ENCODE data around the gene LRRC53. TPM values are rescaled to one million over a fixed set of nuclear protein-coding genes. Genes with fewer than 3 reads are reported as not detected.

LRRC53 gene, protein sequence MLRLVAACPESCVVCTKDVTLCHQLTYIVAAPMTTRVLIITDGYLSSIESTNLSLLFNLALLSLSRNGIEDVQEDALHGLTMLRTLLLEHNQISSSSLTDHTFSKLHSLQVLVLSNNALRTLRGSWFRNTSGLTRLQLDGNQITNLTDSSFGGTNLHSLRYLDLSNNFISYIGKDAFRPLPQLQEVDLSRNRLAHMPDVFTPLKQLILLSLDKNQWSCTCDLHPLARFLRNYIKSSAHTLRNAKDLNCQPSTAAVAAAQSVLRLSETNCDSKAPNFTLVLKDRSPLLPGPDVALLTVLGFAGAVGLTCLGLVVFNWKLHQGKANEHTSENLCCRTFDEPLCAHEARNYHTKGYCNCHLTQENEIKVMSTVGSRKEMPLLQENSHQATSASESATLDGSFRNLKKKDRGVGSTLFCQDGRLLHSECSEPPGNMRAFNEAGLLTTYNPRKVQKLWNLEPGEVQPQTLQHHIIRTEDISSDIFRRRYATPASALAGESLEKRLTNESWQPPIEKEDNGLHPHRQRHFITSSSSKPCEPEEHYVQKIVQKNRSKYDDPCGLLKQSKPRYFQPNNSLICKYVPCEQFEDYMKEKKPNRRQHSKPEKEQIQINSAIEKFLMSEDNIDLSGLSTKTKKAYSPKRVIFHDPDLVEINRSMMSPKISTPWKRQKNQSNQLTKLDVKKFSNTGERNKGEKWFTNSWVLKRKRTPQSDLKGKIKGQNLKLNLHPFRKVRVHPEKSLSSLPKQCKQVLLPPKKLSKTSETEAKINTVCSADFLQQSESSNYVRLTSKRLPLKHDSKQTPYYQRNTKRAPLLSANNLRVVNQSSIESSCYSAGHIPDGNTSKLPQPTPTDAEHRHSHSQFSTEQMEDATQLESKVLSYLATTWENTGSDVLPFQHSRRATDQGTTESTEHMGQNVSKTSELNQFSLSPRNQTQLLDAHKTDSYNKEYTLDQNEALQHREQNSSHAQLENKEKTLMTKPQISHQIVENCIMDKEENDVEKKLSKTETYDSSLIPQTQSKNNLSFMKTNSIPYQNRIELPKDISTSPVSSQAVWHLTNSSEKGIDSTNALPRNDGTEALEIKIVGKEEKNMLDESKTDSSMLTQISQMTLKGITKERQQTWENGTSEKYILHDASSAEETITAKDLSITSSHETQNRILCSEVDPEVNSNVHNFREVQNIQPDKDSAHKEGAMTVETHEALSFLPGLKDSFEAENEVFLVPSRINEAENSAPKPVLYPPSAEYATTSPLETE
- not detected for total RNA-seq

DNA sequence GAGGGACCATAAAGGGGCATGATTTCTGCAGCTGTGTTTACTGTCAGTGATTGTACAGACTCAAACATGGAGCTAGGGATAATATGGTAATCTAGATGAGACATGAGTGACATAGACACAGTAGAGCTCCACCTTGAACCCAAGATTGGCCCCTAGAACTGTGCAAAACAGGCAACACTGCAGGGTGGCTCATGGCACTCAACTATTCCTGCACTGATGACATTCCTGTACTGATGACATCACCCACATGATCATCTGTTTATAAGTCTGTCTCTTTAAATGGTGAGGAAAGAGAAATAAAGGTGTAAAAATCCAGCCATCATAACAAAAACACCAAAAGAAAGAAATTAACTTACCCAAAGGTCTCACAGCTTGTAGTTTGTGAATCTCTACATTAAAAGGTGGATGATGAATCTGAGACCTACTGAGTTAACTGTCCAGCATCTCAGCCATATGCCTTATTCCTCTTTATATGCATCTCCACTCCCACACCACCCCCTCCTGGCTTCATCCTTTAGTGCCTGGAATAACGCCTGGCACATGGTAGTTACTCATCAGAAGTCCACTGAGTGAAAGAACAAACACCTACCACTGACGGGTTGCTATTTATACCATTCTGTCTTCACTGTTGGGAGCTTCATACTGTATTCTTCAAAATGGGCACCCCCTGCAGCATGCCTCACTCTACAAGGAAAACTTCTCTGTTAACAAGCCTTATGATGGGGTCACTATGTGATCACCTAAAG, at the start of gene LRRC53:
Gene LRRC53 (minus strand): TSS at position 442 of the 746 bp plus-strand sequence. CDS start 29,262 bp downstream, outside the sequence.
- POLR2A ChIA-PET: no interaction called here
- CTCF ChIA-PET: no interaction called here

DNA sequence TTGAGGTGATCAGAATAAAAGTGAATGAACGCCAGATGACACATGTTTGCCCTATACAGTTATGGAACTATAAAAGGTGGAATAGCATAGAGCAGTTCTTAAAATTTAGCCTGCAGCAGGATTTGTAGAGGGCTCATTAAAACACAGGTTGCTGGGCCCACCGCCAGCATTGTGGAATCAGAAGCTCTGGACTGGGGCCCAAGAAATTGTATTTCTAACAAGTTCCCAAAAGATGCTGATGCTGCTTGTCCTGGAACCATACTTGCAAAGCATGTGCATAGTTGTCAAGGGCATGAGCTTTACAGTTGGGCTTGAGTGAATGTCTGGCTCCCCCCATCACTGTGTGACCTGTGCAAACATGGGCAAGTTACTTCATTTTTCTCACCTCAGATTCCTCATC, 37.5 kb upstream of the LRRC53 start:
- CTCF ChIA-PET: no interaction called here
- POLR2A ChIA-PET: no interaction called here

DNA sequence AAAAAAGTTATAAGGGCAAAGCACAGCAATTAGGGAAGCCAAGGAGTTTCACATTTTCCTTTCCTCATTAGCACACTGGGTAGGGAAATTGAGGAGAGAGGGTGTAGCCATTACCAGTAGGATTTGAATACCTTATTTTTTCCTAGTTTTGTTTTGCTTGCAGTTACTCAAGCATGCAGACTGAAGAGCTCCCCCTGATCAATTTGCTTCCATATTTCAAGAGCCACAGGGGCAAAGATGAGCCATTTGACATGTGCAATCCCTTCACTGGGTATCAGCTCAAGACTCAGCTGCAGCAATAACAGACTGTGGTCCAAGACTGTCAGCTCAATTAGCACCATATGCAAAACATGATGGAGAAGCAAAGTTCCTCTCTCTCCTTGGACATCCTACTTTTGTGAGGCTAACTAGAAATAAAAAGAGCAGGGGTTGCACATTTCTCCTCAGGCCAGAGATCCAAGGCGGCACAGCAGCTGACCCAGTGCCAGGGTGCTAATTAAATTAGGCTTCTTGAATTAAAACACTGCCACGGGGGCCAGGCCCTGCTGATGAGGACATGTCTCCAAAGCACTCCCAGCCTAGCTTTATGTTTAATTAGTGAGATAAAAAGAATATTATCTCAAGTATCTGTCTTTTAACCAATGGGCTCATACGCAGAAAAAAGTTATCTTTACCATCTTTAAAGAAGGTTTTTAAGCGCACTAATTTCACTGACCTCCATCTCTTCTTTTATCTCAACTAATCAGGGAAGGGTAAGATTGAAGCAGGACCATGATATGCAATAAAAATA, 36.7 kb upstream of the LRRC53 start:
- ChIA-PET POLR2A (no interaction called here), CTCF (no interaction called here)

DNA sequence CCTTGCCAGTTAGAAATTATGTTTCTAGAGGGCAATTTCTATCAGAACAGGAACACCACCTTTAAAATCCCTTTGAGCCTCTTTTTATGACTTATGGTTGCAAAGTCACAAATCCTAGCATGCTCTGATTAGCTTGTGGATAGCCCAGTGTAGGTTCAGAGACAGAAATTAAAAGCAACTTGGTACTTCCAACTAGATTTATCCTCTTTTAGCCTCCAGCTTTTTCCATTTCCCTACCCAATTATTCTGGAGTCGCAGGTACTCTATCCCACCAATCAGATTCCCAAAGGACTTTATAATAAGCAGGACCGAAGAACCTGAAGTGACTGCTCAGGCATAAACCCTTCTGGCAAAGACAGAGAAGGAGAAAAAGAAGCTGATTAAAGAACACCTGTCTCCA, 33.4 kb upstream of the LRRC53 start:
- POLR2A ChIA-PET: no interaction called here
- CTCF ChIA-PET: no interaction called here

DNA sequence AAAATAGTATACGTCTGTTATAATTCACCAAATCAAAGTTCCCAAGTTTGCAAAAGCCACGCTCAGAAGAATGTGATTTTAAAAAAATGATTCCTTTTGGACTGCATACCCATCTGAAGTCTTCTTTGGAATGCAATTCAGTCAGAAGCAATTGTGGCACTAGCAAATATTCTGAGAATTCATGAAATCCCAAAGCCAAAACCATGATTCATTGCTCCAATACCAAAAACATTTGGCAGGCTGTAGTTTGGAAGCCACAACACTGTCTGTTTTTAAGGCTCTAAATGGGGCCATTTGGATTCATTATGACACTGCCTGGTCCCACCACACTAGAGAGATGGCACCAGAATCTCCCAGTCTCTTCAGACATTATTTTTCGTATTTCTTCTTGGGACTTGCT, 21.8 kb upstream of the LRRC53 start:
- POLR2A ChIA-PET: no interaction called here

DNA sequence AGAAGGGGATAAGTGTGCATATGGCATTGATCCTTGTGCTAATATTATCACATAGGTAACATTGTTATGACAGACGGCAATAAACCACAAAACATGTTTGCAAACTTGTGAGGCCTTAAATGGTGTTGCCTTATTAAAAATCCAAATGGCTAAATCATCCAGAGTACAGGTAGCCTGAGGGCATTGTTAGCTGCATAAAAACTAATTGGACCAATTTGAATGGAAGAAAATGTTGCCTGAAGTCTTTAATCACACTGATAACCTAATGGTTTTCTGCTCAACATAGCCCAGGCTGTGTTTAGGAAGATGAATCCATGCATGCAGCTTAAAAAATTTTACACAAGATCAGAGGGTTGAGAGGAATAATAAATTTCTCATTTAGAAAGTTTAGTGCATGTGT, 19.4 kb upstream of the LRRC53 start:
- ChIA-PET CTCF (no interaction called here), POLR2A (no interaction called here)

More for the DNA sequence above, 21.8 kb upstream of the LRRC53 start:
- CTCF ChIA-PET: no interaction called here

DNA sequence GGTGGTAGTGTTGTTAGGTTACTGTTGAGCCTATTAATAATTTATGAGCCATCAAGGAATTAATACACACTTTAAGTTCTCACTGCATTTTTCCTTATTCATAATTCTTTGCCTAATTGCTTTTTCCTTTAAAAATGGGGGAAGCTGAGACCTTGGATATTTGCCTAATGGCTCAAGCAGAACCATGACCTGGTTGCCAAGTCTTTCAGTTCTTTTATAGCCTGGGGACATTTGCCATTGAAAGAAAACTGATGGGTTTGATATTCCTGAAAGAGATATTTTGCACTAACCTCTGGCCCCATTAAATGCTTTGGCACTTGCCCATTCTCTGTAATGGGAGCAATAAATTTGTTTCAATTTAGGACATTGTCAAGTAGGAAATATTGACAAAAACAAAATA, 18.5 kb upstream of the LRRC53 start:
- ChIA-PET POLR2A (no interaction called here), CTCF (no interaction called here)

DNA sequence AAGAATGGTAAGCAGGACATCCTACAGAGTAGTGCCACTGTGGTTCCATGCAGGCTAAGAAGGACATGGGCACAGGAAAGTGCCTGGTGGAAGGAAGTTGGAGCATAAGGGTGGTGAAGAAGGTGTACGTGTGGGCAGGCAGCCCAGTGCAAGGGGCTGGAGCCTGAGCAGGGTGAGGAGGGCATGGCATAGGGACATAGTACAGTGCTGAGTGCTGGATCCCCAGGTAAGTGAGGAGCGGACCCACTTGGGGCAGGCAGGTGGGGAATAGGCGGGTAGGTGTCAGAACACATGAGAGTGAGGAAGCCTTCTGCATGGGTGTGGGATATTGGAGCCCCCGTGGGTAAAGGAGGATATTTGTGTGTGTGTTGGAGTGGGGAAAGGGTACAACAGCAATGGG, 15.7 kb upstream of the LRRC53 start:
- ChIA-PET CTCF (no interaction called here), POLR2A (no interaction called here)

DNA sequence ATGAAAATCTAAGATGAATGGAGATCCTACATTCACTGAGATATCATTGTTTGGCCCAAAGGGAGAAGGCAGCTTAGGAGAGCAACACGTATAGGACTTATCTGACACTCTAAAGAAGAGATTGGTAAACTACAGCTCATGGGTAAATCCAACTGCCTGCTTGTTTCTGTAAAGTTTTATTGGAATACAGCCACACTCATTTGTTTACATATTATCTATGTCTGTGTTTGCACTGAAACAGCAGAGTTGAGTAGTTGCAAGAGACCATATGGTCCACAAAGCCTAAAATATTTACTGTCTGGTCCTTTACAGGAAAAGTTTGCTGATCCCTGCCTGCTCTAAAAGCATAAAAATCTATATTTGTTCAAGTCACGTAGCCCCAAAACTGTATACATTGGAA, 14.3 kb upstream of the LRRC53 start:
- CTCF ChIA-PET: no interaction called here

DNA sequence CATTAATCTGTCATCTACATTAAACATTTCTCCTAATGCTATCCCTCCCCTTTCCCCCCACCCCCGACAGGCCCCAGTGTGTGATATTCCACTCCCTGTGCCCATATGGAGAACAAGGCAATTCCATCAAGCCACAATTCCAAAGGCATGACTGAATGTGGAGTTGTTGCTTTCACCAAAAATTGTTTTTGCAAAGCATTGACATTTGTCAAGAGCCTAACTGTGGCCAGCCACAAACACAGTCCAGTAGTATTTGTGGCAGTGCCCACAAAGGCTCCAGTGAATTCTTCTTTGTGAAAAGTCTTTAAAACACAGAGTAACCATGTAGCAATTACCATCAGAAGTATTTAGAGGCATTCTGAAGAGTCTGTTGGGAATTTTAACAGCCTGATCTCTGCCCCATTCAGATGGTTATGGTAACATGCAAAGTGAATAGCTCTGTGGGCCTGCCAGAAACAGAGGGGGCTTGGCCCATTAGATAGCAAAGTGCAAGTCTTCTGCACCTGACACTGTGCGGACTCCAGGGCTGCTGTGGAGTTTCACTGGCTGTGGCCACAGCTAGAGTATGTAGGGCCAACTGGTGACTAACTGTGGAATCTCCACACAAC, 11.6 kb upstream of the LRRC53 start:
- CTCF ChIA-PET: no interaction called here
- POLR2A ChIA-PET: no interaction called here

More for the DNA sequence above, 14.3 kb upstream of the LRRC53 start:
- POLR2A ChIA-PET: no interaction called here

DNA sequence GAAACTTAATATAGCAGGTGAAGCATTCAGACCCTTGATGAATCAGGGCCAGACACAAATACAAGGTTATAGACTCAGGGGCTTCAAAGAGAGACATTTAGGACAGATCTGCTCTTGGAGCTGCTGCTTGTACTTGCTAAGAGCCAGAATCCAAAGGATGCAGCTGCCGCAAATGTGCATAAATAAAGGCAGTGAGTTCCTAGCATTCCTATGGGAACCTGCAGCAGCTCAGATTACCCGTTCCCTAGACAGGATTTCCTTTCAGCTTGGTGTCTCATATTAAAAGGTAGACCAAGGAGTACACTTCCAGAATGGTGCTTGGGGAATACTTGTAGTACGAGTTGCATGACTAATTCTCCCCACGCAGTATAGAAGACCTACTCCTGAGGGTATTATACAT, 9.7 kb upstream of the LRRC53 start:
- POLR2A ChIA-PET: no interaction called here
- CTCF ChIA-PET: no interaction called here

DNA sequence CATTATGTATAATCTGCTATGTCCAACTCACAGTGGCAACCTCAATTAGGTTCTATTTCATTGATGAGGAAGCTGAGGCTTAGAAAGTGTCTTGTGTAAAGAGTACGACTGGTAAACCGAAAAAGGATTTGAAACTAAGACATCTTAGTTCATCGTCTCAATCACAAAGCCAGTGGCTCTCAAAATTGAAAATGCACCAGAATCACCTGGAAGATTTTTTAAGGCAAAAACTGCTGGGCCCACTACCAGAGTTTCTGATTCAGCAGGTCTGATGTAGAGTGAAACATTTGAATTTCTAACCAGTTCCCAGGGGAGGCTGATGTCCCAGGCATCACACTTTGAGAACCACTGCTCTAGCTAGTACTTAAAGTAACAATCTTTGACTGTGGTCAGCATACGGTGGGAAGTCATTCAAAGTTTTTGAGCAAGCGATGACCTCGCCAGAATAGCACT, 5.2 kb upstream of the LRRC53 start:
- CTCF ChIA-PET: no interaction called here
- POLR2A ChIA-PET: no interaction called here

DNA sequence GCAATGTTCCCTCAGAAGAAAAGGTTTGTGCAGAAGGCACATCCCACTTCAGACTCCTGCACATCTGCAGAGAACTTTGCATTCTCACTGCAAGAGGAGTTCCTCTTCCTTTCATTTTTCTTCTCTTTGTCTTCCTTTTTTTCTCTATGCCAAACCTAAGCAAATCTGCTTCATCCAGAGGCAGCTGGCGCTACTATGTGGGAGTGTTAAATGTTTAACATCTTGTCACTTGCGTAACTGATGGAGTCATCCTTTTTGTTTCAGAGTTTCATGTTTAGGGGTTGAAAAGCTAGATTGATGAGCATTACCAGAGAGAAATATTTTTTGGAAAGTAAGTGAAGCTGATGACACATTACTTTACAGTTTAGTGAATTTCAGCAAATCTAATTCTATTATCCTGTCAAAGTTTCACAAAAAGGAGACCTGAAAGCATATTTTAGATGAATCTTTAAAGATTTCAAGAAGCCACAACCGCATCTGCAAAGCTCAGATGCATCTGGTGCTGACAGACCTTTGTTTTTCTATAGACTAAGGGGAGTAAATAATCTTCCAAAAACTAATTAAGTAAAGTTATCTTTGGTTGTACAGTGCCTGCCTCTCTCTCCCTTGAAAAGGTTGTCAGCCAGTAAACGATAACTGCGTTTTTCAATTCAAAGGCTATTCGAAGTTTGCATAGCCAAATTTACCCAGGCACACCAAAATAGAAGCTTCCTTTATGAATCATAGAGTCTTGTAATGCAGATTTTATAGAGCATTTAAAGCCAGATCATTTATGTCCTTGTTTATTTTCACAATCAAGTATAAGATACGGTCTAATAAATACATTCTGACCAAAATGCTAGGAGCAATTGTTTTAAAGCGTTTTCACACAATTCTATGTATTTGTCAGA, 1.2 kb upstream of the LRRC53 start:
- CTCF ChIA-PET: no interaction called here

DNA sequence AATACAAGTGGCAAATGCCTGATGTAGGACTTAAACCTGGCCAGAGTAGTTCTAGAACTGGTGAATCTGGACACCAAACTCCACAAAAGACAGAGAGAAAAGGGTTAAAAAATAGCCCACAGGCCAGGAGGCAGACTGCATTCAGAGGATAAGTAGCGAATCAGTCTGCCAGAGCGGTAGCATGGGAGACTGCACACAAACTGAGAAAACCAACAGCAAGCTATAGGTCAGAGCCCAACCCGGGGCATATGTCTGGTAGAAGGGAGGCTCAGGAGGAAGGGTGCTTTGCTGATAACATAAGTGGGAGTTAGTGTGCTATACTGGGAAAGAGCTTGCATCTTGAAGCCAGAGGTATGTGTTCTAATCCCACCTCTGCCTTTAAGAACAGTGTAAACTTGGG, 4.0 kb downstream of the LRRC53 start:
- ChIA-PET POLR2A (no interaction called here), CTCF (no interaction called here)

More for the DNA sequence above, 1.2 kb upstream of the LRRC53 start:
- POLR2A ChIA-PET: no interaction called here

DNA sequence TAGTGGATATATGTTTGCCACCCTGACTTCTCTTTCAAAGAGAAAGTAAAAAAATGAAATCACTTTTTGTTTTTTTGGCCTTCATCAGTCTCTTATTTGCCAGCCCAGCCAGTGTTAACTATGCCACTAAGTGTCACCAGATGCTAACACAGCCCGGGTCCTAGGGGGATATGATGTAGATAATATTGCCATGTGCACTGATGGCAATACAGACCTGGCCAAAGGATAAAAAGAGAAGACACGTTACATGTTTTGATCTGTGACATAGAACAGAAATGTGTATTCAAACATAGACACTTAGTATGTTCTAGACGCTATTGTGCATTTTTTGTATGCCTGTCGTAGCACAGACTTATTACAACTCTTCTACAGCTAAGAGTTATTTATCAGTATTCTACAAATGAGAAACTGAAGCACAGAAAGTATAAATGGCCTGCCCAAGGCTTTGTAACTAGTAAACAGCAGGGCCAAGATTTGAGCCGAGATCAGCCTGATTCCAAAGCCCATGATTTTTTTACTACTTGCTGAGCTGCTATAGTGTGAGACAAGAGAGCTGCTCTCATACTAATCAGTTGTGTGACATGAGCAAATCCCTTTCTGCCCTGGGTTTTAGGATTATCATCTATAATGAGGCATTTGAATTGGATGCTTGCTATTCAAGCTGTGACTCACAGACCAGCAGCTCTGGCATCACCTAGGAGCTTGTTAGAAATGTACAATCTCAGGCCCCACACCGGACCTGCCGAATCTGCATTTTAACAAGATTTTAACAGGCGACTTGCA, 6.3 kb downstream of the LRRC53 start:
- POLR2A ChIA-PET: no interaction called here

DNA sequence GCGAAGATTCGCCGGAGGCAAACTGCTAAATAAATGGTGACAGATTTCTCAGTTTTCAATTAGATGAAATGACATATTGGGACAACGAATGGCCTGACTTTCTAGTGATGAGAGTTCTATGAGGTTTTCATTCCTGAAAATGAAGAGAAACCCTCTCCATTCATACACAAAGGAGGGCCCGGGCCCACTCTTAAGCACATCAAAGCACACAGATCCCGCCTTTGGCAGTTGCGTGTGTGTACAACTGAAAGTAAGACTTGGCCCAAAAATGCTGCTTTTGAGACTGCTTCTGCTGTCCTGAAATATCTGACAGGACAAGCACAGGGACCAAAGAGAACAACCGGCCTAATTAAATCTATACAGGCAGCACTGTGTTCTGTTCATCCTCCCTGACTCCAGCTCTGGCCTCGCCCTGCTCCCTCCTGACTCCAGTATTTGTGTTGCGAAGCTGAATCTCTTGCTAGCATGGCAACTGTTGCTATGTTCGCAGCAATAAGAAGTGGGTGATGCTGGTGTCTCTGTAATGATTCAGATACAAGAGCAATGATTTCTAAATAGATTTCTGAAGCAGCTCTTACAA, 7.4 kb downstream of the LRRC53 start:
- ChIA-PET CTCF (no interaction called here), POLR2A (no interaction called here)

More for the DNA sequence above, 6.3 kb downstream of the LRRC53 start:
- CTCF ChIA-PET: no interaction called here
